ENCODE results near the gene RPL10.

DNA sequence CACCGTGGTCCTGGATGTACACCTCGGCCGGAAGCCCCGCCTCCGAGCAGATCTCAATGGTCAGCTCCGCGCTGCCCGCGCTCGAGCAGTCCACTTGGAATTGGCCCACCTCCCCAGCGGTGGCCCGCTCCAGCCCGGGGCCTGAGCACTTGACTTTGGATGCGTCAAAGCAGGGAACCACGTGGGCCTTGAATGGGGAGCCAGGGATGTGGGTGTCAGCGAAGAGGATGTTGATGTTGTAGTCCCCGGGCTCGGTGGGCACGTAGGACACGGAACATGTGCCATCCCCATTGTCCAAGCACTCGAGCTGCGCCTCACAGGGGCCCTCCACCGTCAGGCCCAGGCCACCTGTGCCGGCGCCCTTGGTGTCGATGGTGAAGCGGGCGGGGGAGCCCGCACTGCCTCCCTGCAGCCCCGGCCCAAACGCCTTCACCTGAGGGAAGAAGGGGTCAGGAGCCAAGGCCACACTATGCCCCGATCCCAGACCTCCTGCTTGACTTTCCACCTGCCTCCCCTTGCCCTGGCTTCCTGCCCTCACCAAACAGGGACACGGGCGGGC lies 37.9 kb upstream of the RPL10 start:
- TF ChIP-seq, protein P1, sequence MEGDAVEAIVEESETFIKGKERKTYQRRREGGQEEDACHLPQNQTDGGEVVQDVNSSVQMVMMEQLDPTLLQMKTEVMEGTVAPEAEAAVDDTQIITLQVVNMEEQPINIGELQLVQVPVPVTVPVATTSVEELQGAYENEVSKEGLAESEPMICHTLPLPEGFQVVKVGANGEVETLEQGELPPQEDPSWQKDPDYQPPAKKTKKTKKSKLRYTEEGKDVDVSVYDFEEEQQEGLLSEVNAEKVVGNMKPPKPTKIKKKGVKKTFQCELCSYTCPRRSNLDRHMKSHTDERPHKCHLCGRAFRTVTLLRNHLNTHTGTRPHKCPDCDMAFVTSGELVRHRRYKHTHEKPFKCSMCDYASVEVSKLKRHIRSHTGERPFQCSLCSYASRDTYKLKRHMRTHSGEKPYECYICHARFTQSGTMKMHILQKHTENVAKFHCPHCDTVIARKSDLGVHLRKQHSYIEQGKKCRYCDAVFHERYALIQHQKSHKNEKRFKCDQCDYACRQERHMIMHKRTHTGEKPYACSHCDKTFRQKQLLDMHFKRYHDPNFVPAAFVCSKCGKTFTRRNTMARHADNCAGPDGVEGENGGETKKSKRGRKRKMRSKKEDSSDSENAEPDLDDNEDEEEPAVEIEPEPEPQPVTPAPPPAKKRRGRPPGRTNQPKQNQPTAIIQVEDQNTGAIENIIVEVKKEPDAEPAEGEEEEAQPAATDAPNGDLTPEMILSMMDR (IDR thresholded peaks at IDR 0.05 in 4 of 5, conservative IDR thresholded peaks at IDR 0.05 in 1 of 5): no peak
- TF ChIP-seq POLR2A (IDR thresholded peaks at IDR 0.05): no peak
